ENCODE results near the gene AGMAT. TPM values are rescaled to one million over a fixed set of nuclear protein-coding genes. Genes with fewer than 3 reads are reported as not detected.
A peak's percentile ranks its signal among the peaks of the same experiment; 100 is the strongest.

AGMAT gene
- total and polyA plus RNA-seq, 9 of the 15 experiments (the other 6 are each of a cell fraction or from before 2014, with no cell fraction given) = not detected

- TF ChIP-seq ERF (CRISPR knock-in tag; IDR thresholded peaks at IDR 0.05) (0 out of 2 replicates have a peak, but pooled peaks have one; percentile 35), ZSCAN32 (CRISPR knock-in tag; IDR thresholded peaks at IDR 0.05) (no peak), ARID3A (IDR thresholded peaks at IDR 0.05; ENCODE audit: borderline replicate concordance, low read depth, low read length) (peak; percentile 99), BCLAF1 (IDR thresholded peaks at IDR 0.05; ENCODE audit: borderline replicate concordance in 1 of 2, control insufficient read depth in 1 of 2, low read depth in 2 of 2, low read length in 1 of 2) (peak in 1 of 2 experiments; percentile 81; a peak in 1 of 4 replicates), HMGN3 (IDR thresholded peaks at IDR 0.05; ENCODE audit: borderline replicate concordance, extremely low read depth, insufficient read length, low read depth, low read length) (peak; percentile 86), ETS2 (tag; IDR thresholded peaks at IDR 0.05; ENCODE audit: borderline replicate concordance, poor library complexity, severe bottlenecking) (no peak), MXI1 (IDR thresholded peaks at IDR 0.05; ENCODE audit: low read depth, low read length) (no peak), PHTF2 (CRISPR knock-in tag; IDR thresholded peaks at IDR 0.05) (no peak), RNF2 (IDR thresholded peaks at IDR 0.05) (peak; percentile 93), DLX4 (CRISPR knock-in tag; IDR thresholded peaks at IDR 0.05) (no peak), NCOA1 (IDR thresholded peaks at IDR 0.05; ENCODE audit: low read depth) (peak; percentile 96), DIDO1 (tag; IDR thresholded peaks at IDR 0.05; ENCODE audit: low read depth) (0 out of 2 replicates have a peak, but pooled peaks have one; percentile 14), PPARD (CRISPR knock-in tag; IDR thresholded peaks at IDR 0.05) (no peak), NFYB (IDR thresholded peaks at IDR 0.05; ENCODE audit: extremely low read depth, insufficient read length) (no peak), JUND (IDR thresholded peaks at IDR 0.05; ENCODE audit: borderline replicate concordance, low read depth, low read length) (peak; percentile 99), JUND (tag; IDR thresholded peaks at IDR 0.05; ENCODE audit: borderline replicate concordance, low read depth, low read length) (peak; percentile 99; the same call in 2 of the 3 replicates), FOS (IDR thresholded peaks at IDR 0.05; ENCODE audit: extremely low read depth, insufficient read length) (peak; percentile 72), PKNOX1 (IDR thresholded peaks at IDR 0.05) (peak; percentile 92), FOXK2 (conservative IDR thresholded peaks at IDR 0.05 in 1 of 2, IDR thresholded peaks at IDR 0.05 in 1 of 2; ENCODE audit: low read depth in 2 of 2) (peak; percentile 64 to 86), PML (IDR thresholded peaks at IDR 0.05; ENCODE audit: low read length) (peak; percentile 96), EP300 (IDR thresholded peaks at IDR 0.05; ENCODE audit: low read length) (peak; percentile 98)
These were observed 41.0 kb downstream of the AGMAT start (continued) for GRCh38 chr1:15543589-15544568.

All from K562 (cell line).